Hepatocyte (in vitro differentiated cells): ENCODE data around the gene ATF6. TPM values are rescaled to one million over a fixed set of nuclear protein-coding genes. Genes with fewer than 3 reads are reported as not detected.

Source experiments
- DNase-seq: peaks from one replicate; pipeline ENCODE4 v3.0.0-alpha.2; 2016; ENCODE audit warnings: low spot score
- H2AFZ ChIP-seq: fragments of 200-600 bp; sonication (generic); 2 replicates; pipeline ENCODE4 v1.6.0; 2016; ENCODE audit warnings: antibody characterized with exemption, mild to moderate bottlenecking
- H3K27ac ChIP-seq: fragments of 200-600 bp; sonication (generic); 2 replicates; pipeline ENCODE4 v1.5.1; 2016; ENCODE audit warnings: mild to moderate bottlenecking
- H3K27me3 ChIP-seq: fragments of 200-600 bp; sonication (generic); 2 replicates; pipeline ENCODE4 v1.6.1; 2016
- H3K36me3 ChIP-seq: fragments of 200-600 bp; sonication (generic); replicated peaks from 2 replicates; pipeline ENCODE4 v1.5.1; 2016; ENCODE audit warnings: low read depth; ENCODE audit not compliant: insufficient read depth
- H3K4me1 ChIP-seq: fragments of 200-600 bp; sonication (generic); 2 replicates; pipeline ENCODE4 v1.5.1; 2016; ENCODE audit warnings: mild to moderate bottlenecking, moderate library complexity; ENCODE audit not compliant: insufficient read depth
- H3K4me2 ChIP-seq: fragments of 200-600 bp; sonication (generic); 2 replicates; pipeline ENCODE4 v1.6.0; 2016
- H3K4me3 ChIP-seq: fragments of 200-600 bp; sonication (generic); 2 replicates; pipeline ENCODE4 v1.5.1; 2016; ENCODE audit warnings: mild to moderate bottlenecking
- H3K79me2 ChIP-seq: fragments of 200-600 bp; sonication (generic); 2 replicates; pipeline ENCODE4 v1.6.0; 2017; ENCODE audit warnings: mild to moderate bottlenecking
- H3K9me2 ChIP-seq: fragments of 200-600 bp; sonication (generic); replicated peaks from 2 replicates; pipeline ENCODE4 v1.6.0; 2017; ENCODE audit warnings: mild to moderate bottlenecking; ENCODE audit not compliant: insufficient read depth
- H3K9me3 ChIP-seq: fragments of 200-600 bp; sonication (generic); 2 replicates; pipeline ENCODE4 v1.5.1; 2016; ENCODE audit warnings: low read depth, mild to moderate bottlenecking
- H4K20me1 ChIP-seq: fragments of 200-600 bp; sonication (generic); 2 replicates; pipeline ENCODE4 v1.6.0; 2016; ENCODE audit warnings: mild to moderate bottlenecking; ENCODE audit not compliant: insufficient read depth, poor library complexity, severe bottlenecking
- CTCF ChIP-seq: fragments of 200-600 bp; sonication (generic); IDR thresholded peaks from 2 replicates; pipeline ENCODE4 v1.5.1; 2016; ENCODE audit warnings: antibody characterized with exemption, mild to moderate bottlenecking; ENCODE audit not compliant: poor library complexity
- EZH2 ChIP-seq: fragments of 200-600 bp; sonication (generic); IDR thresholded peaks from 2 replicates; pipeline ENCODE4 v1.6.1; 2016; ENCODE audit warnings: antibody characterized with exemption, mild to moderate bottlenecking, borderline replicate concordance
- EZH2phosphoT487 ChIP-seq: fragments of 200-600 bp; sonication (generic); IDR thresholded peaks from one replicate; pipeline ENCODE4 v1.6.1; 2018; ENCODE audit warnings: antibody characterized with exemption, mild to moderate bottlenecking, low read depth, moderate library complexity; ENCODE audit not compliant: unreplicated experiment, severe bottlenecking
- WGBS: methylation state at CpG from one replicate; pipeline ENCODE4 v1.1.6; 2016; ENCODE audit warnings: low lambda C conversion rate; ENCODE audit errors: missing lambda C conversion rate; 5-methylcytosine and 5-hydroxymethylcytosine counted together
- polyA plus RNA-seq: library from polyadenylated mRNA; unstranded; fragments of >200 nt; fragmentation: Nextera tagmentation; extraction: Ambion mirVana; gene quantifications from 2 replicates; pipeline ENCODE4 v1.2.1, GENCODE V29; 2016
- total RNA-seq: library from RNA; depleted of rRNA; stranded (reverse); fragments of >200 nt; gene quantifications from 2 replicates; pipeline ENCODE4 v1.2.3, GENCODE V29; 2014

ATF6 gene
- total and polyA plus RNA-seq, 2 experiments from 2014 or later: 15.3 to 29.8 TPM

GRCh38 chr1:161868832-161869231 lies 102.7 kb downstream of the ATF6 start:
- Histone ChIP-seq H3K79me2 (no peaks in the 10 kb centered on the region), H3K9me2 (no peaks in the 10 kb centered on the region), H3K36me3 (no peaks in the 10 kb centered on the region), H3K27me3 (no peaks in the 10 kb centered on the region), H3K4me2 (no peak overlapping the region), H3K4me3 (no peak overlapping the region), H2AFZ (no peak overlapping the region), H3K4me1 (peaks cover 11% of the 10 kb centered on the region), H3K27ac (no peak overlapping the region), H3K9me3 (no peaks in the 10 kb centered on the region), H4K20me1 (no peaks in the 10 kb centered on the region)
- no peak for DNase-seq
- TF ChIP-seq EZH2 (no peak), EZH2phosphoT487 (no peak), CTCF (no peak)
- 66% methylated on average over 2 of the region's 2 CpGs for WGBS

DNA sequence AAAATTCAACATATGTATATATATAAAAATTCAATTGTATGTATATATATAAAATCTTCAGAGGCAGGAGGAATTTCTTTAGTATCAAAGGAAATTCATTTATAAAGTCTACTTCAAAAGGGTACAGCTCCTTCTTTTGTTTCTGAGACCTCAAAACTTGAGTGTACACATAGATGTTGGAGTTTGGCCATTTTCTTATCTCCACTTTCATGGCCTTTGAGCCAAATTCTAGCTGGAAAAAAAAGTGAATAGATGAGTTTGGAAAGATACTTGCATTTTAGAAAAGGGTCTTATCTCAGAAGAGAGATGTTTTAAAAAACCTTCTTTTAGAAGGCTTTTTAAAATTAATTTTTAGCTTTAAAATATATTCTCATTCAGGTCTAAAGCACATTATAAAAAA lies 103.2 kb downstream of the ATF6 start:
- DNase-seq: no peak
- no peak overlapping the region for H3K27ac ChIP-seq
- no peaks in the 10 kb centered on the region for H3K9me3 ChIP-seq
- H3K79me2 ChIP-seq: no peaks in the 10 kb centered on the region
- H3K27me3 ChIP-seq: no peaks in the 10 kb centered on the region
- no peaks in the 10 kb centered on the region for H3K36me3 ChIP-seq
- TF ChIP-seq CTCF (no peak), EZH2 (no peak), EZH2phosphoT487 (no peak)
- no peak overlapping the region for H3K4me3 ChIP-seq
- no peaks in the 10 kb centered on the region for H4K20me1 ChIP-seq
- H3K9me2 ChIP-seq: no peaks in the 10 kb centered on the region
- H2AFZ ChIP-seq: no peak overlapping the region
- peaks cover 11% of the 10 kb centered on the region for H3K4me1 ChIP-seq
- no peak overlapping the region for H3K4me2 ChIP-seq

GRCh38 chr1:161872506-161872905 lies 106.4 kb downstream of the ATF6 start:
- Histone ChIP-seq H3K4me1 (peaks cover 8% of the 10 kb centered on the region), H3K9me2 (no peaks in the 10 kb centered on the region), H3K4me2 (no peak overlapping the region), H3K27ac (no peak overlapping the region), H4K20me1 (no peaks in the 10 kb centered on the region), H3K36me3 (no peaks in the 10 kb centered on the region), H3K79me2 (no peaks in the 10 kb centered on the region), H2AFZ (no peak overlapping the region), H3K4me3 (no peak overlapping the region), H3K9me3 (no peaks in the 10 kb centered on the region), H3K27me3 (no peaks in the 10 kb centered on the region)
- TF ChIP-seq EZH2 (no peak), EZH2phosphoT487 (no peak), CTCF (no peak)
- WGBS: 52% methylated on average over 2 of the region's 2 CpGs
- no peak for DNase-seq

- no peaks in the 10 kb centered on the region for H3K4me1 ChIP-seq
- no peak for DNase-seq
- no peak overlapping the region for H3K4me3 ChIP-seq
- no peaks in the 10 kb centered on the region for H3K9me3 ChIP-seq
- TF ChIP-seq EZH2: no peak
- TF ChIP-seq CTCF: no peak
- TF ChIP-seq EZH2phosphoT487: no peak
- H3K9me2 ChIP-seq: no peaks in the 10 kb centered on the region
- whole genome bisulfite sequencing: 87% methylated on average over 1 of the region's 1 CpG
- no peak overlapping the region for H3K4me2 ChIP-seq
- H4K20me1 ChIP-seq: no peaks in the 10 kb centered on the region
- H3K27ac ChIP-seq: no peak overlapping the region
- H2AFZ ChIP-seq: no peak overlapping the region
- no peaks in the 10 kb centered on the region for H3K36me3 ChIP-seq
- no peaks in the 10 kb centered on the region for H3K27me3 ChIP-seq
- H3K79me2 ChIP-seq: no peaks in the 10 kb centered on the region
These were observed 113.1 kb downstream of the ATF6 start for GRCh38 chr1:161879261-161879660.
